B cell (primary cell): ENCODE results near the gene AGPAT1. TPM values are rescaled to one million over a fixed set of nuclear protein-coding genes. Genes with fewer than 3 reads are reported as not detected.

ENCODE experiments used
- ATAC-seq: fragments of 200-7000 bp; cut with Tn5 transposase; one replicate; pipeline ENCODE4 v1.10.0; 2021; ENCODE audit warnings: low read depth, mild to moderate bottlenecking, moderate number of reproducible peaks, moderate library complexity
- CTCF ChIA-PET: fragments of 350-600 bp; sonication (Branson Sonifier 250); formaldehyde crosslinking; loops from one replicate; lab custom pipeline; 2021; ENCODE audit warnings: antibody characterized with exemption, inconsistent platforms; lab: Charles Lee
- POLR2A ChIA-PET: fragments of 350-600 bp; sonication (Branson Sonifier 250); formaldehyde crosslinking; loops from one replicate; lab custom pipeline; 2021; ENCODE audit warnings: antibody characterized with exemption; lab: Charles Lee
- DNase-seq: peaks from one replicate; pipeline ENCODE4 v3.0.0; 2013
- H2AFZ ChIP-seq: 2 replicates; pipeline ENCODE4 v1.6.1; 2012; ENCODE audit warnings: mild to moderate bottlenecking, low read depth, low read length; ENCODE audit not compliant: insufficient read depth, poor library complexity, severe bottlenecking
- H3K27ac ChIP-seq, 2 donors: 1 replicate in 1 of 2; 2 replicates in 1 of 2; pipeline ENCODE4 v1.5.1; 2012 to 2013; ENCODE audit warnings: low read length in 2 of 2, mild to moderate bottlenecking in 2 of 2, moderate library complexity in 1 of 2
- H3K27me3 ChIP-seq, 4 experiments: fragments of 200-600 bp in 1 of 4; sonication (generic) in 1 of 4; replicated peaks in 1 of 4; 1 replicate in 2 of 4; 2 replicates in 2 of 4; pipeline versions ENCODE4 v1.6.1 to v1.7.0; 2013 to 2016; ENCODE audit warnings: low read length in 3 of 4, mild to moderate bottlenecking in 2 of 4, mixed read lengths in 1 of 4, moderate library complexity in 1 of 4; ENCODE audit not compliant: insufficient read depth in 4 of 4, control insufficient read depth in 3 of 4; ENCODE audit errors: control extremely low read depth in 1 of 4
- H3K36me3 ChIP-seq, 2 experiments: replicated peaks in 1 of 2; 1 replicate in 1 of 2; 2 replicates in 1 of 2; pipeline versions ENCODE4 v1.6.1 to v1.7.1; 2013; ENCODE audit warnings: low read length in 1 of 2; ENCODE audit not compliant: insufficient read depth in 2 of 2, control insufficient read depth in 1 of 2; ENCODE audit errors: control extremely low read depth in 1 of 2, extremely low read depth in 1 of 2
- H3K4me1 ChIP-seq, 2 donors: fragments of 200-600 bp in 1 of 2; sonication (generic) in 1 of 2; 1 replicate in 1 of 2; 2 replicates in 1 of 2; pipeline versions ENCODE4 v1.5.1 to v1.6.1; 2013 to 2017; ENCODE audit warnings: low read length in 2 of 2; ENCODE audit not compliant: control insufficient read depth in 2 of 2, insufficient read depth in 2 of 2
- H3K4me2 ChIP-seq: replicated peaks from 2 replicates; pipeline ENCODE3; 2012; ENCODE audit warnings: mild to moderate bottlenecking, low read depth, low read length; ENCODE audit not compliant: poor library complexity, severe bottlenecking
- H3K4me3 ChIP-seq, 5 experiments: fragments of 200-600 bp in 1 of 5; sonication (generic) in 1 of 5; 1 replicate in 3 of 5; 2 replicates in 2 of 5; pipeline versions ENCODE4 v1.5.1 to v1.7.0; 2011 to 2016; ENCODE audit warnings: low read length in 4 of 5, mild to moderate bottlenecking in 4 of 5, low read depth in 2 of 5, control low read depth in 1 of 5, moderate library complexity in 1 of 5; ENCODE audit not compliant: insufficient read depth in 1 of 5; ENCODE audit errors: control extremely low read depth in 1 of 5, extremely low read depth in 1 of 5
- H3K79me2 ChIP-seq: fragments of 200-600 bp; sonication (generic); one replicate; pipeline ENCODE4 v1.6.0; 2016; ENCODE audit warnings: low read length; ENCODE audit not compliant: control insufficient read depth, insufficient read depth
- H3K9ac ChIP-seq: fragments of 200-600 bp; sonication (generic); 2 replicates; pipeline ENCODE4 v1.6.1; 2017; ENCODE audit warnings: mild to moderate bottlenecking, low read length, moderate library complexity
- H3K9me3 ChIP-seq, 3 donors: one replicate each; pipeline versions ENCODE4 v1.6.1 to v1.7.1; 2013; ENCODE audit warnings: low read length in 2 of 3; ENCODE audit not compliant: control insufficient read depth in 2 of 3, insufficient read depth in 1 of 3; ENCODE audit errors: control extremely low read depth in 1 of 3
- H4K20me1 ChIP-seq: 2 replicates; pipeline ENCODE4 v1.6.0; 2012; ENCODE audit warnings: mild to moderate bottlenecking, low read length; ENCODE audit not compliant: insufficient read depth, control insufficient read depth, poor library complexity, severe bottlenecking
- H3K27ac Mint-ChIP-seq: one replicate; pipeline ENCODE4 v1.8.0; 2021; ENCODE audit warnings: mixed read lengths
- H3K27me3 Mint-ChIP-seq: one replicate; pipeline ENCODE4 v1.8.0; 2021; ENCODE audit warnings: mixed read lengths
- H3K4me1 Mint-ChIP-seq: one replicate; pipeline ENCODE4 v1.8.0; 2021; ENCODE audit warnings: mixed read lengths
- H3K4me3 Mint-ChIP-seq: one replicate; pipeline ENCODE4 v1.8.0; 2021; ENCODE audit warnings: mixed read lengths
- H3K9me3 Mint-ChIP-seq: one replicate; pipeline ENCODE4 v1.8.0; 2022; ENCODE audit warnings: mixed read lengths; ENCODE audit not compliant: insufficient read depth
- CTCF ChIP-seq: fragments of 200-600 bp; IDR thresholded peaks from one replicate; pipeline ENCODE4 v1.8.0; 2022; ENCODE audit warnings: antibody characterized with exemption, mild to moderate bottlenecking
- EZH2 ChIP-seq: IDR thresholded peaks from 2 replicates; pipeline ENCODE4 v1.6.1; 2012; ENCODE audit warnings: borderline replicate concordance, low read depth, mild to moderate bottlenecking, moderate library complexity, low read length; ENCODE audit not compliant: insufficient read depth, poor library complexity, severe bottlenecking
- WGBS: methylation state at CpG from one replicate; pipeline ENCODE4 v1.1.5; 2013; ENCODE audit warnings: missing lambda C conversion rate; ENCODE audit not compliant: insufficient coverage; 5-methylcytosine and 5-hydroxymethylcytosine counted together
- intact Hi-C: fragments of 100-400 bp; cut with micrococcal nuclease; formaldehyde crosslinking; loops from one replicate; pipeline ENCODE4 v1.10.0; 2022
- polyA plus RNA-seq: library from polyadenylated mRNA; depleted of rRNA; stranded (reverse); fragments of >200 nt; gene quantifications from 2 replicates; pipeline ENCODE4 v1.2.3, GENCODE V29; 2012
- small RNA-seq: library from RNA; depleted of rRNA; stranded (forward); fragments of <200 nt; gene quantifications from one replicate; pipeline ENCODE3, GENCODE V24; 2012; ENCODE audit warnings: low replicate concordance, low read depth; ENCODE audit not compliant: insufficient read length
- total RNA-seq, 2 donors: library from RNA; stranded (reverse); fragments of 120-200 nt in 1 of 2; gene quantifications; 1 replicate in 1 of 2; 2 replicates in 1 of 2; pipeline versions ENCODE4 v1.2.3 to v1.2.4, GENCODE V29; 2013 to 2022

The AGPAT1 gene
- total and polyA plus RNA-seq, 2 donors (not counting 1 experiment from before 2014, with no cell fraction given): 29.8 to 37.1 TPM

GRCh38 chr6:32118782-32119628 lies 56.9 kb downstream of the AGPAT1 start:
- DNase-seq (peak; percentile 77), ATAC-seq (peak; percentile 85)
- Mint-ChIP-seq H3K9me3 (no peaks in the 10 kb centered on the region), H3K27me3 (no peaks in the 10 kb centered on the region), H3K4me1 (peaks cover 7% of the 10 kb centered on the region), H3K4me3 (no peak overlapping the region), H3K27ac (no peak overlapping the region)
- no peak overlapping the region for H3K4me3 ChIP-seq
- no peak overlapping the region for H2AFZ ChIP-seq
- no peak overlapping the region for H3K27ac ChIP-seq
- H3K4me2 ChIP-seq: no peak overlapping the region
- ChIA-PET CTCF (interaction anchor here (0.6 to 5.0 kb wide), 20 partner anchors 10 to 749 kb away, joined by 3 to 40 read pairs (median 4); partner anchors contain the start of genes ATF6B, EGFL8, FKBPL and GPSM3), POLR2A (interaction anchor here (0.8 to 1.4 kb wide), 2 partner anchors 77 to 78 kb away, joined by 3 to 4 read pairs; no protein-coding TSS in a partner anchor)
- peaks cover 0 to 3% of the 10 kb centered on the region in 2 donors for H3K4me1 ChIP-seq
- intact Hi-C loops: loop anchor here (1.0 to 2.0 kb wide), 4 partner anchors 35 to 294 kb away; partner anchors contain the start of gene PPT2
- H3K9ac ChIP-seq: no peak overlapping the region
- H3K9me3 ChIP-seq: no peaks in the 10 kb centered on the region
- no peaks in the 10 kb centered on the region for H3K27me3 ChIP-seq
- peaks cover 6 to 80% of the 10 kb centered on the region in 2 experiments for H3K36me3 ChIP-seq
- no peak for TF ChIP-seq EZH2
- peak; percentile 95 for TF ChIP-seq CTCF
- peaks cover 11% of the 10 kb centered on the region for H3K79me2 ChIP-seq
- H4K20me1 ChIP-seq: peaks cover 21% of the 10 kb centered on the region
- WGBS: 17% methylated on average over 8 of the region's 17 CpGs

Small RNA genes lying within 50 kb of the gene (small RNA-seq; reads per million reads assigned to genes)
- not detected for gene AL662884.1
- not detected for gene MIR6833

Other genes with a start within 250 kb of the AGPAT1 start
- 1.3 and 3.4 TPM in 2 replicates for gene C2, start 248.4 kb downstream of the AGPAT1 start, total RNA-seq
- 0.23 and 0.28 TPM in 2 replicates for gene C2, start 248.4 kb downstream of the AGPAT1 start, polyA plus RNA-seq
- not detected in 2 replicates for gene CFB, start 230.0 kb downstream of the AGPAT1 start, total RNA-seq
- gene CFB, start 230.0 kb downstream of the AGPAT1 start, polyA plus RNA-seq: 0.09 TPM in 1 of 2 replicates, not detected in the other
- 48.6 and 53.7 TPM in 2 replicates for gene NELFE, start 217.1 kb downstream of the AGPAT1 start, total RNA-seq
- gene NELFE, start 217.1 kb downstream of the AGPAT1 start, polyA plus RNA-seq: 39.0 and 40.0 TPM in 2 replicates
- 119 and 122 TPM in 2 replicates for gene SKIC2, start 216.9 kb downstream of the AGPAT1 start, total RNA-seq
- 93.1 and 114 TPM in 2 replicates for gene SKIC2, start 216.9 kb downstream of the AGPAT1 start, polyA plus RNA-seq
- 33.9 and 36.1 TPM in 2 replicates for gene DXO, start 203.9 kb downstream of the AGPAT1 start, total RNA-seq
- gene DXO, start 203.9 kb downstream of the AGPAT1 start, polyA plus RNA-seq: 139 and 150 TPM in 2 replicates
- 10.5 and 11.1 TPM in 2 replicates for gene C4A, start 194.0 kb downstream of the AGPAT1 start, total RNA-seq
- gene C4A, start 194.0 kb downstream of the AGPAT1 start, polyA plus RNA-seq: 9.0 and 9.9 TPM in 2 replicates
- 3.8 and 7.4 TPM in 2 replicates for gene C4B, start 161.3 kb downstream of the AGPAT1 start, total RNA-seq
- gene C4B, start 161.3 kb downstream of the AGPAT1 start, polyA plus RNA-seq: 4.7 and 9.0 TPM in 2 replicates
- gene CYP21A2, start 137.7 kb downstream of the AGPAT1 start, total RNA-seq: 0.51 TPM in 1 of 2 replicates, not detected in the other
- gene CYP21A2, start 137.7 kb downstream of the AGPAT1 start, polyA plus RNA-seq: 0.17 TPM in 1 of 2 replicates, not detected in the other
- gene TNXB, start 66.7 kb downstream of the AGPAT1 start, total RNA-seq: 19.0 and 22.7 TPM in 2 replicates
- gene TNXB, start 66.7 kb downstream of the AGPAT1 start, polyA plus RNA-seq: 1.4 and 4.0 TPM in 2 replicates
- 201 and 206 TPM in 2 replicates for gene ATF6B, start 47.8 kb downstream of the AGPAT1 start, total RNA-seq
- gene ATF6B, start 47.8 kb downstream of the AGPAT1 start, polyA plus RNA-seq: 137 and 180 TPM in 2 replicates
- gene FKBPL, start 45.8 kb downstream of the AGPAT1 start, total RNA-seq: 4.6 and 4.7 TPM in 2 replicates
- 3.1 and 4.1 TPM in 2 replicates for gene FKBPL, start 45.8 kb downstream of the AGPAT1 start, polyA plus RNA-seq
- gene PRRT1, start 24.1 kb downstream of the AGPAT1 start, total RNA-seq: not detected in 2 replicates
- 0.19 TPM in 1 of 2 replicates, not detected in the other for gene PRRT1, start 24.1 kb downstream of the AGPAT1 start, polyA plus RNA-seq
- 2.7 and 4.2 TPM in 2 replicates for gene PPT2, start 21.9 kb downstream of the AGPAT1 start, total RNA-seq
- 1.2 and 1.6 TPM in 2 replicates for gene PPT2, start 21.9 kb downstream of the AGPAT1 start, polyA plus RNA-seq
- 3.9 and 4.5 TPM in 2 replicates for gene EGFL8, start 11.5 kb downstream of the AGPAT1 start, total RNA-seq
- gene EGFL8, start 11.5 kb downstream of the AGPAT1 start, polyA plus RNA-seq: 0.91 and 2.7 TPM in 2 replicates
- 39.0 and 40.7 TPM in 2 replicates for gene RNF5, start 2.3 kb upstream of the AGPAT1 start, total RNA-seq
- 25.0 and 25.5 TPM in 2 replicates for gene RNF5, start 2.3 kb upstream of the AGPAT1 start, polyA plus RNA-seq
- 36.4 and 38.8 TPM in 2 replicates for gene AGER, start 8.2 kb upstream of the AGPAT1 start, total RNA-seq
- 29.9 and 31.6 TPM in 2 replicates for gene AGER, start 8.2 kb upstream of the AGPAT1 start, polyA plus RNA-seq
- 180 and 188 TPM in 2 replicates for gene PBX2, start 14.1 kb upstream of the AGPAT1 start, total RNA-seq
- gene PBX2, start 14.1 kb upstream of the AGPAT1 start, polyA plus RNA-seq: 128 TPM in 2 replicates
- 184 and 194 TPM in 2 replicates for gene GPSM3, start 16.6 kb upstream of the AGPAT1 start, total RNA-seq
- 254 and 299 TPM in 2 replicates for gene GPSM3, start 16.6 kb upstream of the AGPAT1 start, polyA plus RNA-seq
- gene NOTCH4, start 48.0 kb upstream of the AGPAT1 start, total RNA-seq: 10.2 and 10.3 TPM in 2 replicates
- gene NOTCH4, start 48.0 kb upstream of the AGPAT1 start, polyA plus RNA-seq: 6.3 and 11.5 TPM in 2 replicates
- not detected in 2 replicates for gene TSBP1, start 195.8 kb upstream of the AGPAT1 start, total RNA-seq
- not detected in 2 replicates for gene TSBP1, start 195.8 kb upstream of the AGPAT1 start, polyA plus RNA-seq
- gene BTNL2, start 231.1 kb upstream of the AGPAT1 start, total RNA-seq: not detected in 2 replicates
- not detected in 2 replicates for gene BTNL2, start 231.1 kb upstream of the AGPAT1 start, polyA plus RNA-seq